C4-2B (cell line): ENCODE measurements around the gene PTPRR.

Source experiments
- CTCF ChIP-seq: fragments of 450-650 bp; conservative IDR thresholded peaks from 2 replicates; pipeline ENCODE4 v1.5.1; 2017; ENCODE audit warnings: mild to moderate bottlenecking
- ZFX ChIP-seq: fragments of 450-650 bp; IDR thresholded peaks from 2 replicates; pipeline ENCODE4 v1.6.1; 2017

- TF ChIP-seq CTCF (no peak), ZFX (no peak)
Observed at GRCh38 chr12:70828351-70828750, 92.2 kb downstream of the PTPRR start.
